ENCODE measurements around the gene SLIT3. TPM values are rescaled to one million over a fixed set of nuclear protein-coding genes. Genes with fewer than 3 reads are reported as not detected.

Gene SLIT3
- total RNA-seq, 1 donor from 2014 or later, result not detected

DNA sequence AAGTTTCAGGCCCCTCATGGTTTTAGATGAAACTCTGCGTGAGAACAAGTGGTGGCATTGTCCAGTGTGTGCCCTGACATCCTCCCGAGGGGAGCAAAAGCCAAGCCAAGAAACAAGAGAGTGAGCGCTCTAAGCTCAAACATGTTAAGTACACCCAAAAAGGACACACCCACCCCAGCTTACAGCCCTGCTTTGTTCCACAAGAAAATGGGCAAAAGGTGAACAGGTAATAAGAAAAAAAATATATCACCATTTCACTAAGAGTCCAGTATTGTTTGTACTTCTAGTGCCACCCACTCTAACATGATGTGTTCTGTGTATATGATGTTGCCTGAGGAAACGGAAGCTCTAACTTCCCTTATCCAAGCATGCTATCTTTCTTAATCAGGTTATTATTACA lies 278.2 kb downstream of the SLIT3 start:
- DNase-seq, result no peak

DNA sequence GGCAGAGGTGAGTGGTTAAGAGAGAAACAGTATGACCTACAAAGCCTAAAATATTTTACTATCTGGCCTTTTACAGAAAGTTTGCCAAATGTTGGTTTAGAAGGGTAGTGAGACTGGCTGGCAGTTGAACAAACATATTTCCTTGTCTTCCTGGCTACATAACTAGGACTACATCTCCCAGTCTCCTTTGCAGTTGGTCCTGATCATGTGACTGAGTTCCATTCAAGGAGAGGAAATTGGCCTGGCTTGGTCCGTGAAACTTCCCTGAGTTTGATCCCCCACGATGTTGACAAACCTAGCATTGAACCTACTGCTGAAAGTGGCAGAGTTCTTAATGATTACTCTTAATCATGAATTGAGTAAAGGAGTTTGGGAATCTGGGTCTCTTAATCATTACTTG lies 280.8 kb downstream of the SLIT3 start:
- DNase-seq, result no peak

DNA sequence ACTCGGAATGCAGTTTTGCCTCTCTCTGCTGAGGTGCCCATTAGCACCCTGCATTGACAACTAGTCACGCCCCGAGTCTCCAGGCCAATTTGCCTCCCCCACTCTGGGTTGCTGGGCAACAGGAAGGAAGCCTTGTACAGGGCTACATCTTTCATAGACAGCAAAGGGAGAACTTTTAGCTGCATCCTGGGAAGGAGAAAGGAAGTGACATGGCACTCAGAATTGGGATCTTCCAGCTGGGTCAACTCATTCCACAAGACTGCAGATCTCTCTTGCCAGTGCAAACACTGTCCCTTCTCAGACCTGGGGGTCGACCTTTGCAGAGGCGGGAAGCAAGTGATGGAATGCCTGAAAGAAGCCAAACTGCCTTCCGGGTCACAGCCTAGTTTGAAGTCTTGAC lies 282.0 kb downstream of the SLIT3 start:
- no peak for DNase-seq

DNA sequence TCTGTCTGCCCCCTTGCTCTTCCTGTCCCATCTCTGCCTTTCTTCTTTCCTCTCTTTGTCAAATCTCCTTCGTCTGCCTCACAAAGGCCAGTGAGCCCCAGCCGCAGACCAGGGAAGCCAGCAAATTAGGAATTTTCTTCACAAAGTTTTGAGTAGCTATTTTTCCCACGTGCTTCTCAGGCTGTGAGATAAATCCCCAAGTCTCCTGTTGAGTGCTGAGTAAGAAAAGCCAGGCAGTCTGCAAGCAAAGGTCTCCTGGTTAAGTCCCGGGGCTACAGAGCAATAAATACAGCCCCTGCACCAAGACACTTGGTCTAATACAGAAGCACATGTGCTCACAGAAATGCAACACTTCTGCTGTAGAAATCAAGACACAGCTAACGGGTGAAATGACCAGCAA lies 284.9 kb downstream of the SLIT3 start:
- no peak for DNase-seq

DNA sequence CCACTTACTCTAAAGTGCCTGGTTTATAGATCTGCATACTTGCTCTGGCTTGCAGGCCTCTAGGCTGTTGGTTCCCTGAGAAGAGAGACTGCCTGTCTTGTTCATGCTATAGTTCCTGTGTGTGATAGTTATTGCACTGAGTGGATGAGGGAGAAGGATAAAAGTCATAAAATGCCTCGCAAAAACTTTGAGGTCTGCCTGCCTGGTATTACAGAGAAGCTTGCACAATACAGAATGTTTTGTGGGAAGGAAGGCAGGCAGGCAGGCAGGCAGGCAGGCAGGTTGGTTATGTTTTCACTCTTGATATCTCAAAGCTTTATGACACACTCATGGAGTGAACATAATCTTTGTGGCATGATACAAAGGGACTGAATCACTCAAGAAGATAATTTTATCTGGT lies 287.1 kb downstream of the SLIT3 start:
- DNase-seq, result no peak

DNA sequence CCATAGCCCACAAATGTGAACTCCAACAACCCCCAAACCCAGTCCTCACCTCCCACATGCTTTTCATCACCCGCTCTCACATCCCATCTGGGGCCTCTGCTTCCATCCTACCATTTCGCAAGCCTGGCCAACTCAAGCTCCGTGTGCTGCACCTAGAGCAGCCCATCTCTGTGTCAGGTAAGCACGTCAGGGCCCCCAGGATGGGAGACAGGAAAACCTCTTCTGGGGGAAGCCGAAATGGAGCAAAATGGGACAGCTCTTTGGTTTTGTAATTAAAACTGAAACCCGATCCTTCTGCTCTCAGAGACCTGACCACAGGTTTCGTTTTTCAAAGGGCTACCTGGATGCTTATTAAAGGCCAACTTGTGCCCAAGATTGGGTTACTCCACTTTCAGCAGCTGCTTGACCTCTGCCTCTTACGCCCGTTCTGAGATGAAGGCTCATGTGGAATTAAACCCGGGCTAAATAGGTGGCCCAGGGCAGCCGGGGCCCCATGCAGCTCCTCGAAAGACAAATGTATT lies 287.7 kb downstream of the SLIT3 start:
- DNase-seq, result no peak

DNA sequence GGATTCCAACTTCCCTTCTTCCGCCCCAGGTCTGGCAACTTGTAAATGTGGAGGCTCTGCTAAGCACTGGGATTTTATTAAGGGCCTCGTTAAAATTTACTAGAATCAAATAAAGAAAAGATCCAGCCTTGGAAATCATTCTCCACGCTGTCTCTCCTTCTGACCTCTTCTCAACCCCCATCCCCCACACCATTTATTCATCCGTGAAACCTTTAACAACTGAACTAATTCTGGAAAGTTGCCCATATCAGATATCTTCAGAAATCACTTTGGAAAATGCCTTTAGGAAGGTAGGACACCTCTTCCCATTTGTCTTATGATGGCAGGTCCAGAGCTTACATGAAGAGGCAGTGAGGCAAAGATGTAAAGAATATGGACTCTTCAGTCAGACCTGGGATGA lies 288.5 kb downstream of the SLIT3 start:
- DNase-seq, result no peak

DNA sequence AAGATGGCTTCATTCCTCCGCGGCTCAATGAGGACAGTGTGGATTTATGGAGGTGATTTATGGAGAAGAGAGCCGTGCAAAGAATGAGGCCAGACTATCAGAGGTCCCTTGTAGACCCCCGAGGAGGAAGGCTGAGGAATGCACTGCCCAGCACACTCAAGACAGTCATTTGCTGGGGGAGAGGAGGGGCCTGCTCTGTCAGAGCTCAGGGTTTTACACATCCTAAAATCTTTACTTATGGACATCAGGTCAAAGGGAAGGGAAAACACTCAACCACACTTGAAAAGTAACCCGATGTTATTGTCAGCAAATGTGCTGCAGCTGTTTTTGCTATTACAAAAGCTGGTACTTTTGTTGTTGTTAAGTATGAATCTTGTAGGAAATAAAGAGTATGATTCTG lies 289.5 kb downstream of the SLIT3 start:
- no peak for DNase-seq

DNA sequence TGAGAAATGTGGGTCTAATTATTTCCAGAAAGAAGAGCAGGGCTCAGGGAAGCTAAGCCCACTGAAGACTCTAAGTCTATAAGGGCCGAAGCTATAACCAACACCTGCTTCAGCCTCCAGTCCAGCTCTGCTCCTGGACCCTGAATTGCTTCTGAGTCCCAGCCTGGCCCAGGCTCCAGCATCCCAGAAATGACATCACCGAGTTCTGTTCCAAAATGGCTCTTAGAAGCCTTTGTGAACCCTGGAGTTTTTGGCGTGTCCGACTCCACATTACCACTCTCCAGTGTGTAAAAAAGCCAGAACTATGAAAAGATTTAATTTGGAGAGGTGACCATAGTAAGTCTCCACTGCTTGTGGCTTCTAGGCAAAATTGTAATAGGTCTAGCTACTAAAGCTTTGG lies 289.9 kb downstream of the SLIT3 start:
- DNase-seq, result no peak

DNA sequence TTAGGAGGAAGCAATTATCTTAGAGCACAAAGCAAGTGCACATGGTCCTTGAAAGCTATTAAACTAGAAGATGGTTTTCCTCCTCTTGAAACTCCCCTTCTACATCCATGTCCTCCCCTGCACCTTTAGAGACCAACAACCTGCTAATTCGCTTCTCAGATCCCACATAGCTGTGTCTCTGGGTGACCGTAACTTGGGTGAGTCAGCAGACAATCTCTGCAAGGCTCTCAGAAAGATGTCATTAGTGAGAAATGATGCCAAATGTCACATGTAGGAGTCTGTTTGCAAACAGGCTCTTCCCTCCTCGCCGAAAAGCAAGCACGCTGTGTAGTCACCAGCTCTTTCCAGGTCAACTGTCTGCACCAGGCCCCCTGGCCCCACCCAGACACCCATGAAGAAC lies 291.8 kb downstream of the SLIT3 start:
- no peak for DNase-seq

DNA sequence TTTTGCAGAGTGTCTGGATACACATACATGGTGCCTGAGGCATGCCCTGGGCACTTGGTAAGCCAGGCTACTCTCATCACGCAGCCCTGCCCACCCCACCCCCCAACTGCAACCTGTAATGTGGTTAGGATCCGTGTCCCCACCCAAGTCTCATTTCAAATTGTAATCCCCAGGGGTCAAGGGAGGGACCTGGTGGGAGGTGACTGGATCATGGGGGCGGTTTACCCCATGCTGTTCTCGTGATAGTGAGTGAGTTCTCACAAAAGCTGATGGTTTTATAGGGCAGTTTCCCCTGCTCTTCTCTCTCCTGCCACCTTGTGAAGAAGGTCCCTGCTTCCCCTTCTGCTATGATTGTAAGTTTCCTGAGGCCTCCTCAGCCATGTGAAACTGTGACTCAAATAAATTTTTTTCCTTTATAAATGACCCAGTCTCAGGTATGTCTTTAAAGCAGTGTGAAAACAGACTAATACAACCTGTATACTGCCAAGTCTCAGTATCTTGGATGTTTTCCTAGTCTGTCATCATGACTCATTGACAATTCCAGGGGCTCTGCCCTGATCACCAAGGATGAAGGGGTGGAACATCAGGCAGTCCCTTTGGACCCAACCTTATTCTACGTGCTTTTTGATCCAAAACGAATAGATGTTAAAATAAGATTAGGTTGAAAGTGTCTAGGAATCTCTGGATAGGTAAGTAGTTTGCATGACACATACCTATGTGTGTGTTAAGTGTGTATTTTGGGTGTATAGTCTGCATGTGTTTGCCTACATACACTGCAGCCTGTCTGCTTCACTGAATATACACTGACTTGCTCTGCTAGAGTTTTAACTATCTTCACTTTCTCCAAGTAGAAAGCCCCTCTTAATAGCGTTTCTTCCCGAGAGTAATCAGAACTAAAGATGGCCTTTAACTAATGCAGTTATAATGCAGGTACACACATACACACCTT lies 293.8 kb downstream of the SLIT3 start:
- DNase-seq, result no peak

DNA sequence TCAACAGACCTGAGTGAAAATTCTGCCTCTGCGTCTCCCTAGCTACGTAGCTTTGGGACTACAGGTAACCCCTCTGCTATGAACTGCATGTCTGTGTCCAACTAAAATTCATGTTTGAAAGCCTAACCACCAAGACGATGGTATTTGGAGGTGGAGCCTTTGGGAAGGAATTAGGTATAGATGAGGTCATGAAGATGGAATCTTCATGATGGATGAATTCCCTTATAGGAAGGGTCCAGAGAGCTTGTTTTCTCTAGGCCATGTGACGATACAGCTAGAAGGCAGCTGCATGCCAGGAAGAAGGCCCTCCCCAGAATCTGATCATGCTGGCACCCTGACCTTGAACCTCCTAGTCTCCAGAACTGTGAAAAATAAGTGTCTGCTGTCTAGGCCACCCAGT lies 296.4 kb downstream of the SLIT3 start:
- no peak for DNase-seq

DNA sequence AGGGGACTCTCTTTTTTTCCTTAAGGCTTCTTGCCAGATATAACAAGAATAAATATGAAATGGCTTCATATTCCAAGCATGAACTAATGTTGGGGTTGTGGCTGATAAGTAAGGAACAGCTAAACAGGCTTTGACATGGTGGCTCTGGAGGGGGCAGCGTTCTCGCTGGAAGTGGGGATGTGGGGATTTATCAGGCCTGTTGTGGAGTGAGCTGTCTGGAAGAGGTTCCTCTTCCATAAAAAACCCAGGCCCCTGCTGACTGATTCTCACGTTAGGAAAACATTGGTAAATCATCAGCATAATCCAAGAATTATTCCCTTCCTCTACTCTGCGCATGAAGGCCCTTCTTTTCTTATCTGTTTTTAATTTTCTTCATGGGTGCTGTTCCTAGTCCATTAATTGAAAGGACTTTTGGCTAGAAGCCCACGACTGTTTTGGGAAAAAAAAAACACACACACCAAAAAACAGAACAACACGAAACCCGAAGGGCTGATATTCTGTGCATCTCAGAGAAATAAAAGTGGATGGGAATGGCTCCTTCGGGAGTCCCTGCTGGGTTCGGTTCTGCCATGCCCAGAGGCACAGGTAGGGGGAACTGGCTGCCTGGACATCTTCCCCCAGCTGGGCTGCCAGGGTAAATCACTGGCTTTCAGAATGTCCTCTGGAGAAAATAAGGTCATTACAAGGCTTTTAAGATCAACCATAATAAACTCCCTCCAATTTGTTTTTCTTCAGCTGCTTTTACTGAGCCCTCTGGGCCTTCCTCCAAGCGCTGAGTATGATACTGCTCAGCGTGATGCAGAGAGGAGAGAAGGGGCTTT lies 297.0 kb downstream of the SLIT3 start:
- no peak for DNase-seq

DNA sequence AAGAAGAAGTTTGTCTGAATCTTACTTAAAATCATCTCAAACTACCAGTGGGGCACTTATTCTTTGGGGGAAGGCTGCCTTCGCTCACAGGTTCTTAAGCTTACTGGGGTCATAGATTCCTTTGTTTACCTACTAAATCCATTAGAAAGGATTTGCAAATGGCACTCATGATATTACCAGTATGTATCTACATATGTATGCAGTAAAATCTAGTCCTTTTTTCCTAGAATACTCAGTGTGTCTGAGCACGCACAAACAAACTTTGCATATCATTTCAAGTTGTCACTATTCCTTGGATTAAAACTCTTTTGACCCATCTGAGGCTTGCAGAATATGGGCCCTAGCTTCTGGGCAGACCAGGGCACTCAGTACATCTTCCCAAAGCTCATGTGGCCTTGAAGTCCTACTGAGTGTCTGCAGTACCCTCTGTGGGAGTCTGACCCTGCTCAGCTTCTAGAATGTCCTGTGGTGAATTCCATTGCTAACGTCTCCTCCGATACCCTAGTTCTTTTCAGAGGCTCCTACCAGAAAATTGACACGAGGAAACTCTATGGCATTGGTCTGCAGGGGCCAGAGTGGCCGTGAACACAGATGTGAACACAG lies 297.9 kb downstream of the SLIT3 start:
- DNase-seq, result no peak

DNA sequence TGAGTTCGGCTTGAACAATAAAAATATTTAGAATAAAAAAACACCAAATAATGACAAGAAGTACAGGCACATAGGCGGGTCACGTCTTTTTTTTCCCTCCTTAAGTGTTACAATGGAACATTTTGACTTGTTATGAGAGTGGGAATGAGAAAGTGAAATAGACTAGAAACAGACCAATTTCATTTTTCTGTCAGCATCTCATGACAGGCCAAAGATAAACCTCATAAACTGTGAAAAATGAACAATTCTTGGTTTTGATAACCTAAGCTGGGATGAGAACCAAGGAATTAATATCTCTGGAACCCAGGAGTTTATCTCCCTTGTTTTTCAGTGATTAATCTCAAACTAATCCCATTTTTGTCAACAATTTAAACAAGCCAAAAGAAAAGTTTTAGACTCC lies 299.5 kb downstream of the SLIT3 start:
- no peak for DNase-seq

DNA sequence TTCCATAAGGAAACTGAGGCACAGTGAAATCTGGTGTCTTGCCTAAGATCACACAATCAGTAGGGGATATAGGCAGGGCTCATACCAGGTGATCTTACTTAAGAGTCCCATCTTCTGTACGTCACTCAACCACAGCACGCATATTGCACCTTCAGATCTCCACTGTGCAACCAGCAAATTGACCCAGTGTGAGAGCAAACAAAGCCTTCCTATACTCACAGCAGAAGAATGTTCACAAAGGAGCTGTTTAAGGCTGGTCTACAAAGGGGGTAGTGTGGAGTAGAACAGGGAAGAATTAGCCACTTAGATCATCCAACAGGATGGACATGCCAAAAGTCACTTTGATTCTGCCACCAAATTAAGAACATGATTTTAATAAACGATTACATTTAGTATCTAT lies 305.9 kb downstream of the SLIT3 start:
- no peak for DNase-seq

DNA sequence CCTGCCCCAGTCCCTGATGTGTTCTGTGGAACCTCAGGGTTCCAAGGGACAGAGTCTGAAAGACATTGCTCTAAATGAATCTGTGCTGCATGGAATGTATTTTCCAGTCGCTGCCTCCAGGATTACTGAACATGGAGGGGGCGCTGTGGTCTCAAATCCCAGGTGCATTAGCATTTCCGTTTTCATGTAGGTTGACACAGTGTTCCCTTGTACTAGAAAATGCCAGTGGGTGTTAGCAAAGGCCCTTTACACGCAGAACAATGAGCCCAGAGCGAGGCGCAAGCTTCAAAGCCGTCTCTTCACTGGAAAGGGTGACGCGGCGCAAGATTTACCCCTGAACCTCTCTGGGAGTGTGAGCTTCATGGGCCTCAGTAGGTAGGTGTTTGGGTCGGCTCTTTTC lies 308.3 kb downstream of the SLIT3 start:
- DNase-seq, result no peak

DNA sequence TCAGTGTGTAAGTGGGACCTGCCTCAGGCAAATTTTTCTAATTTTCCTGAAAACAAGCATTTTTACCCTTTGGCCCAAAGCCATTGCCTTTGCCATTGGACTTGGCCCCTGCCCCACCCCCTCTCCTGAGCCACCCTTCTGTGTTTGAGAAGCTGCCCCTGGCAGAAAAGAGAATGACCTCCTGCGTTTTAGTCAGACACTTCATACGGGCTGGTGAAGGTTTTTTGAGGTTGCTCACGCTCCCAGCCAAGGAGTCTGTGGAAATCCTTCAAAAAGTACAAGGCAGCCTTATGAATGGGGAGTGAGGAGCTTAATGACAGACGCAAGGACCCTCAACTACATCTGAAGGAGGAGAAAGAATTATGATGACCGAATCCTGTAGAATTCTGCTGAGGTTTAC lies 308.9 kb downstream of the SLIT3 start:
- DNase-seq, result no peak

DNA sequence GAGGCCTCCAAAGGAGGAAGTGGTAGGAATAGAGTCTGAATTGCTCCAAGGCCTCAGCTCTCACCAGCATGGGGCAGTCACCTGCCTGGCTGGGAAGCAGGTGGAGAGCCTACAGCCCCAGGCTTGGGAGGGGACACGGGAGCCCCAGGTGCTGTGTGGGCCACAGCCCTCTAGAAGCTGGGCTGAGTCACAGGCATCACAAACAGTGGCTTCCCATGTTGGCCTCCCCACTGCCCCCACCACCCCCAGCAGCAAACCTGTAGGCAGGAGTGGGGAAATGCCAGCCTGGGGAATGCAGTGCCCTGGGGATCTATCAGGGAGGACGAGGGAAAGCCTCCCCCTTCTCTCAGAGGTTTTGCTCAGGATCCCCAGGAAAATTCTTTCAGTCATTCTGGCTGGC lies 309.6 kb downstream of the SLIT3 start:
- DNase-seq, result no peak

DNA sequence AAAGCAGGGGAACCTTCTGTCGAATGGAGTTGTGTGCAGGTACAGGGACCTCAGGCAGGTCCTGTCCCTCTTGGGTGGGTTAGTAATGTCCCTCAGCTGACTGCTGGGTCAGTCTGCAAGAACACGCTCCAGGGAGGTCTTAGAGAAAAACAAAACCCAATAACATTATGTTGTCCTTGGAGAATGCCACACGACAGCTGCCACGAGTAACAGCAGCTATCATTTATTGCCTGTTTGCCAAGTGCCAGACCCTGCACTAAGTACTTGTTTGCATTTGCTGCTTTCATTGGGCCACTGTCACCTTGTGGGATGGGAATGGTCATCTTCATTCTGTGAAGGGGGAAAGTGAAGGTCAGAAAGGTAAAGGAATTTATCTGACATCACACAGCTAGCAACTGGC lies 310.3 kb downstream of the SLIT3 start:
- DNase-seq, result no peak

DNA sequence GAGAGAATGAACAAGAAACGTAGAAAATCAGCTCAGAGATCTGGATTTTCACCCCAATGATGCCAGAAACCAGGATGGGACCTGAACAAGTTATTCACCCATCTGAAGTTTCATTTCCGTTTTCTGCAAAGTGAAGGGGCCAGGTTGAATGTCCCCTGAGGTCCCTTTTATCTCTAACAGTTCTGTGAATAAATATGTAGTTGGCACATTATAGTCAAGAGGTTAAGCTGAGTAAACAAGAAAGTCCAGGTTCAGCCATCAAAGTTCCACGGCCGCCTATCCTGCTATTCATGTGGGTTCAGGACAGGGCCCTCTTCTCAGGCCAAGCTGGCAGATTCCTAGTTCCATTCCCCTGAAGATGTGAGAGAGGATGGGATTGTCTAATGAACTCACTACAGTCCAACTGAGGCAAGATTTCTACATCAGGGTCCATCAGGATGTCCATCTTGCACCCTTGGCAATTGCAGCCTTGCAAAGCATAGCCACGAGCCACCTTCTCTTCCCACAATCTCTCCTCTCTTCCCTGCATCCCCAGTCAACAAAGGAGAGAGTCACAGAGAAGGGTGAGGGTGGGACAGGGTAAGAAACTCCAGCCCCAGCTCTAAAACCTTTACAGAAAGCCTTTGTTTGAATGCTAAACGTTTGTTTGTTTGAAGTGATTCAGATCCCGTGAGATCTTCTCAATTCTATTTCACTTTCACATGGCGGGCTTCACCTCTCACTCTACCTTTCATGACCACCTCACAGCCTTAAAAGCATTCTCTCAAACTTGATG lies 311.0 kb downstream of the SLIT3 start:
- no peak for DNase-seq

DNA sequence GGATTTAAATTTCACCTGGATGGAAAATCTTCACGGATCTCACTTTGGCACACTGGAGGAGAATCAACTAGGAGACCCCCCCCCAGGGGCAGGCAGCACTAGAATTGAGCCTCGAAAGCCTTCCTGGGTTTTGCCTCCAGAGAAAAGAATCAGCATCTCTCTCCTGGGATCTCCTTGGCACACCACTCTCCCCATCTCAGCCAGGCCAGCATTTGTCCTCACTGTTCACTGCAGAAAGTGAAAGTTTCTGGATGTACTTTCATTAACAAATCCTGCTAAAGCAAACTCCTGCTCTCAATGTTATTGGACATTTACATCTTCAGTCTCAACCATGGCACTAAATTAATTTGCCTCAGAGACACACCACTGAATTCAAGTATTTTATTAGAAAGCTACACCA lies 312.2 kb downstream of the SLIT3 start:
- no peak for DNase-seq

Data from dermis blood vessel endothelial cell (primary cell).